ENCODE measurements around the gene USP2. TPM values are rescaled to one million over a fixed set of nuclear protein-coding genes. Genes with fewer than 3 reads are reported as not detected.

Gene USP2
- total RNA-seq, 4 donors from 2014 or later = 2.5 to 61.8 (median 32.2) TPM

DNA sequence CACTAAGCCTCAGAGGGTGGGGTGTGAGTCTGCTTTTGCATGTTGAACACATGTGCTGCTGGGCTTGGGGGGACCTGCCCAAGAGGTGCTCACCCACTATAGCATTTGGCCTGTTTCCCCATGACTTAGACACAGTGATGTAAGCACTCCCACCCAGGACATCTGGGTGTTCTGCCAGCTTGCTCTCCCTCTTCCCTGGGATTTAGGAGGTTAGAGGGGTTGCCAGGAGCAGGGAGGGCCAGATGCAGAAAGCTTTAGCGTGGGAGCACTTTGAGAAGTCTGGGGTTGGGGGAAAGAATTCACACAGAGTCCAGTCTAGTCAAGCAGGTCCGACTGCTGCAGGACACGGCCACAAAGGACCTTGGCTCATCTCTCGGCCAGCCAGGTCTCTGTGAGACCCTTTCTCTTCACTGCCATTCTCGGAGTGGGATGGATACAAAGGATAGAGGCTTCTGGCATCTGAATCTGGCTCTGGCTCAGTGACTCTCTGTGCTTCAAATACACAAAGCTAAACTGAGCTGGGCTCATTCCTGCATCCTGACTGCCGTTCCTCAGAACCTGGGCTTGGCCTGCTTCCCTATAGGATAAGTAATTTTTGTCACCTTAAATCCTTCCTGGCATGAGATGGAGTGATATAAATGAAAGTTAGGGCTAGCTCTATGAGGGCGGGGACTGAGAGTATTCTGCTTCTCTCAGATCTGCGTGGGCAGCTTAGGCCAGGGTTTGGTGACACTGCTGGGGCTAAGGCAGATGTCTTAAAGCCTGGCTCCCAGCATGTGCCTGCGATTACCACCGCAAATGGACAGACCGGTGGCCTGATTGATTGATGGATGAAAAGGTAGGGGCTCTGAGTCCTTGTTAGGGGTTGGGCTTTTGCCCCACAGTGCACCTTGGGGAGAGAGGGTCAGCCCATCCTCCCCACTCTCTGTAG, 14.5 kb downstream of the USP2 start:
- Histone ChIP-seq H3K9me3 (no peaks in the 10 kb centered on the region), H3K4me3 (no peak overlapping the region), H3K27me3 (no peaks in the 10 kb centered on the region), H3K27ac (peak overlapping the region in 3 of 4 donors; percentile 78 to 97 (median 96)), H3K36me3 (no peaks in the 10 kb centered on the region), H3K4me1 (peaks cover 4 to 68% (median 18%) of the 10 kb centered on the region in 4 donors)
- TF ChIP-seq, protein P1, sequence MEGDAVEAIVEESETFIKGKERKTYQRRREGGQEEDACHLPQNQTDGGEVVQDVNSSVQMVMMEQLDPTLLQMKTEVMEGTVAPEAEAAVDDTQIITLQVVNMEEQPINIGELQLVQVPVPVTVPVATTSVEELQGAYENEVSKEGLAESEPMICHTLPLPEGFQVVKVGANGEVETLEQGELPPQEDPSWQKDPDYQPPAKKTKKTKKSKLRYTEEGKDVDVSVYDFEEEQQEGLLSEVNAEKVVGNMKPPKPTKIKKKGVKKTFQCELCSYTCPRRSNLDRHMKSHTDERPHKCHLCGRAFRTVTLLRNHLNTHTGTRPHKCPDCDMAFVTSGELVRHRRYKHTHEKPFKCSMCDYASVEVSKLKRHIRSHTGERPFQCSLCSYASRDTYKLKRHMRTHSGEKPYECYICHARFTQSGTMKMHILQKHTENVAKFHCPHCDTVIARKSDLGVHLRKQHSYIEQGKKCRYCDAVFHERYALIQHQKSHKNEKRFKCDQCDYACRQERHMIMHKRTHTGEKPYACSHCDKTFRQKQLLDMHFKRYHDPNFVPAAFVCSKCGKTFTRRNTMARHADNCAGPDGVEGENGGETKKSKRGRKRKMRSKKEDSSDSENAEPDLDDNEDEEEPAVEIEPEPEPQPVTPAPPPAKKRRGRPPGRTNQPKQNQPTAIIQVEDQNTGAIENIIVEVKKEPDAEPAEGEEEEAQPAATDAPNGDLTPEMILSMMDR (IDR thresholded peaks at IDR 0.05) = no peak
- TF ChIP-seq POLR2A (IDR thresholded peaks at IDR 0.05) = no peak
- DNase-seq = peak in 1 of 3 donors; percentile 46

DNA sequence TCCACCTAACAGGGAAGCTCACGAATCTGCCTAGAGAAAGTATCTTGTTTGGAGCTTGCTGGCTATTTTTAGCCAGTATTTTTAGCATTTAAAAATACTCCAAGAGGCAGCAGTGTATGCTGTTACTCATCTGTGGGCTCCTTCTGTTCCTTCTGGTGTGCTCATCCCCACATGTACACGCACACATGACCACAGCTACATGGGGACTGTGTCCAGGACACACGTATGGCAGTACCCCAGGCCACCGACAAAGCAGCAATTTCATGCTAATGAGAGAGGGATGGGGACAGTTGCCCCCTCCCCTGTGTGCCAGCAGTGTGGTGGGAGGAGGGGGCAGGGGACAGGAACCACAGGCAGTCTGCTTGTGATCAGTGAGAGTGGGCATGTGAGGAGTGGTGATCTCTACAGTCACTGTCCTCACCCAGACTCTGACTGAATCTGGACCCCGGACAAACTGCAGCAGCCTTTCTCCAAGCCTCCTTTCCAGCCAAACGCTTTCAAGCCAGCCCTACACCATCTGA, 16.4 kb downstream of the USP2 start:
- TF ChIP-seq POLR2A (IDR thresholded peaks at IDR 0.05) = no peak
- TF ChIP-seq, protein P1 (IDR thresholded peaks at IDR 0.05) = no peak
- Histone ChIP-seq H3K27me3 (no peaks in the 10 kb centered on the region), H3K4me1 (peaks cover 1 to 66% (median 14%) of the 10 kb centered on the region in 4 donors), H3K27ac (peak overlapping the region in 3 of 4 donors; percentile 78 to 97 (median 96)), H3K4me3 (peak overlapping the region in 1 of 4 donors; percentile 61), H3K9me3 (no peaks in the 10 kb centered on the region), H3K36me3 (peaks cover 0 to 2% (median 0%) of the 10 kb centered on the region in 3 donors)
- no peak for DNase-seq

DNA sequence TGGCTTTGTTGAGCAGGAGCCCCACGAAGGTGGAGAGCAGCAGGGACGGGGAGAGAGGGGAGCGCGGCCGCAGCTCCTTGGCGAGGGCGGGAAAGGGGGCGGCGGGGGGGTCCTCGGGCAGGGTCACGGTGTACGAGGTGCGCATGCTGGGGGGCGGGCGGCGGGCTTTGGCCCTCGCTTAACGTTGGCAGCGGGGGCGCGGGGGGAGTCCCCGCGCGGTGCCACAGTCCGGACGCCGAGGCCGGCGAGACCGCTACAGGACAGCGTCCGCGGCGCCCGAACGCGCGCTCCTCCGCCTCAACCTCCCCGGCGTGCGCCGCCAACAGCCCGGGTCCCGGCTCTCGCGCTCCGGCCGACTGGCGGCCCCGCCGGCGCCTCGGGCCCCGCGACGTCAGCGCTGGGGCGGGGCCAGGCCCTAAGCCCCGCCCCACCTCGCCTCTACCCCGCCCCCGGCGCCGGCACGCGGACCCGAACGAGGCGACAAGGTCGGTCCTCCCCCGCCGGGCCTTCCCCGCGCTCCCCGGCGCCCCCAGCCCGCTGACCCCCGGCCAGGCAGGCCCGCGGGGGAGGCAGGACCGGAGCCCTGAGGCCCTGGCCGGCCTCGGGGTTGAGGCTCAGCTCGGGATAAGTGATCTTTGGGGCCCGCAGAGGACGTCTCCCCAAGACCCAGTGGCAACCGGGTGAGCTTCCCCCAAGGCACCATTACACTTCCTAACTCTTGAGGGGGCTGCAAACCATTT, 17.5 kb downstream of the USP2 start:
- Histone ChIP-seq H3K4me3 (peak overlapping the region; percentile 46 to 75 (median 56)), H3K9me3 (no peaks in the 10 kb centered on the region), H3K36me3 (peaks cover 0 to 13% (median 0%) of the 10 kb centered on the region in 3 donors), H3K27me3 (no peaks in the 10 kb centered on the region), H3K27ac (peak overlapping the region; percentile 52 to 97 (median 87)), H3K4me1 (peaks cover 0 to 59% (median 13%) of the 10 kb centered on the region in 4 donors)
- TF ChIP-seq, protein P1 (IDR thresholded peaks at IDR 0.05) = no peak
- TF ChIP-seq POLR2A (IDR thresholded peaks at IDR 0.05) = peak; percentile 66 to 88
- DNase-seq = peak in 2 of 3 donors; percentile 72 to 82

DNA sequence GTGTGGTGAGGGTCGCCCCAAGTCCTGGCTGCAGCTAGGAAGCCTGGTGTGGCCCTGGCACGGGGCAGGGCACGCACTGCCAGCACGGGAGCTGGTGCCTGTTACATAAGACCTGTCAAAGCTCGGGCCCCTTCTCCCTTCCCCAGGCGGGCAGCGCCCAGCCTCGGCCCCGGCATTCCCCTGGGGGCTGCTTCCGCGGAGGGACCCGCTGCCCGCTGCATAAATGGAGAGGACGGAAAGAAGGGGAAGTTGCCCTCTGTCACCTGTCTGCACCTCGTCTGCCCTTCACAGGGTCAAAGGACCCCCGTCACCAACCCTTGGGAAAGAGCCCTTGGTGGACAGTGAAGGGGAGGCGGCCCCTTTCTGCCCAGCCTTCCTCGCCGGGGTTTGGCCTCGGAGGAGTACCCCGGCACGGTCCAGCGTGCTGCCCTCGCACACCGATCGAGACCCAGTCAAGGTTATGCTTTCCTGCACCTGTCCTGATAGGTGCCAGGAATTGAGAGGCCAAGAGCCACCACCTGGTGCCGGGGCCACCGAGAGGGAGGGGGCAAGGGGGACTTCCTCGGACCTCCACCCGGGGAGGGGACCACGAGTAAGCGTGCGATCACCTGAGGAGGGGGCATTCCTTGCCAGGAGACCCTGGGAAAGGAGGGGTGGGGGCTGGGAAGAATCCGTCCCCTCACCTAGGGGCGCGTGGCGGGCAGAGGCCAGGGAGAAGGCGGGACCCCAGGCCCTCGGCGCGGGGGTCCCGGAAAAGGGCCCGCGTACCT, 18.2 kb downstream of the USP2 start:
- TF ChIP-seq POLR2A (IDR thresholded peaks at IDR 0.05) = peak in 1 of 2 donors; percentile 9
- TF ChIP-seq, protein P1 (IDR thresholded peaks at IDR 0.05) = no peak
- Histone ChIP-seq H3K27ac (peak overlapping the region; percentile 52 to 97 (median 87)), H3K9me3 (no peaks in the 10 kb centered on the region), H3K27me3 (no peaks in the 10 kb centered on the region), H3K36me3 (peaks cover 0 to 19% (median 0%) of the 10 kb centered on the region in 3 donors), H3K4me1 (peaks cover 0 to 52% (median 13%) of the 10 kb centered on the region in 4 donors), H3K4me3 (peak overlapping the region; percentile 46 to 75 (median 56))
- peak in 1 of 3 donors; percentile 58 for DNase-seq

DNA sequence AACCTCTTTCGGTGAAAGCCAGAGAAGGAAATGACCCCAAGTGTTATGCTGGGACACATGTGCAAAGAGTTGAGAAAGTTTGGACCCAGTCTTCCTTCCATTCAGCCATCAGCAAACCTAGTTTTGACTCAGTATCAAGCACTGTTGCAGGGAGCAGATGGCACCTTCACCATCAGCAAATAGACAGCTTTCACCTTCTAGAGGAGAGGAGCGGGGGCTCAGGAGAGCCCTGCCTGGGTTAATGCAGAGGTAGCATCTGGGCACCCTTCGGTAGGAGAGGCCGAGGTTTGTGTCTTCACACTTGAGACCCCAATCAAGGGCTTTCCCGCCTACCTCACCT, 18.8 kb downstream of the USP2 start:
- H3K4me1 ChIP-seq = peaks cover 0 to 47% (median 10%) of the 10 kb centered on the region in 4 donors
- H3K4me3 ChIP-seq = peak overlapping the region in 3 of 4 donors; percentile 46 to 75 (median 61)
- TF ChIP-seq, protein P1 (IDR thresholded peaks at IDR 0.05) = no peak
- no peak for TF ChIP-seq POLR2A (IDR thresholded peaks at IDR 0.05)
- H3K27ac ChIP-seq = peak overlapping the region in 3 of 4 donors; percentile 78 to 97 (median 96)
- H3K9me3 ChIP-seq = no peaks in the 10 kb centered on the region
- H3K27me3 ChIP-seq = no peaks in the 10 kb centered on the region
- peaks cover 0 to 19% (median 0%) of the 10 kb centered on the region in 3 donors for H3K36me3 ChIP-seq
- DNase-seq = no peak
